Embryonic facial prominence (tissue), 1 donor: ENCODE data around the gene KRTAP5-4.

Source experiments
- DNase-seq: peaks from one replicate; pipeline ENCODE4 v3.0.0-alpha.2; 2016; ENCODE audit errors: extremely low spot score

KRTAP5-4 gene

GRCh38 chr11:1572197-1573076, 49.5 kb downstream of the KRTAP5-4 start, which contains the start of gene DUSP8:
TSS of gene DUSP8 (minus strand) at chr11:1572271. CDS start at chr11:1565826, 6,445 bp downstream.
- peak; percentile 71 for DNase-seq

- DNase-seq: no peak
These were observed 50.2 kb downstream of the KRTAP5-4 start for GRCh38 chr11:1571760-1572196.
